Tibial nerve (tissue), 4 donors: Measurements from ENCODE around the gene SOX5. TPM values are rescaled to one million over a fixed set of nuclear protein-coding genes. Genes with fewer than 3 reads are reported as not detected.
"Not testable (repeated sequence)": the region's sequence is repeated elsewhere in the genome, so short reads cannot be mapped to it uniquely, and the experiment has no call there.

ENCODE experiments used
- DNase-seq, 2 donors: peaks; one replicate each; pipeline ENCODE4 v3.0.0-alpha.2; 2019; ENCODE audit warnings: low spot score in 2 of 2
- H3K27ac ChIP-seq, 4 donors: fragments of 200-600 bp; sonication (generic) in 3 of 4; one replicate each; pipeline ENCODE4 v1.5.1; 2017 to 2019; ENCODE audit warnings: mild to moderate bottlenecking in 1 of 4
- H3K27me3 ChIP-seq, 2 donors: fragments of 200-600 bp; sonication (generic) in 1 of 2; one replicate each; pipeline versions ENCODE4 v1.5.1 to v1.6.0; 2017 to 2019
- H3K36me3 ChIP-seq, 3 donors: fragments of 200-600 bp; sonication (generic); one replicate each; pipeline ENCODE4 v1.5.1; 2018 to 2019
- H3K4me1 ChIP-seq, 4 donors: fragments of 200-600 bp; sonication (generic) in 3 of 4; one replicate each; pipeline ENCODE4 v1.5.1; 2017 to 2019
- H3K4me3 ChIP-seq, 4 donors: fragments of 200-600 bp; sonication (generic) in 3 of 4; one replicate each; pipeline ENCODE4 v1.5.1; 2017 to 2019; ENCODE audit warnings: mild to moderate bottlenecking in 1 of 4, moderate library complexity in 1 of 4
- H3K9me3 ChIP-seq, 4 donors: fragments of 200-600 bp; sonication (generic) in 3 of 4; one replicate each; pipeline ENCODE4 v1.5.1; 2017 to 2019
- CTCF ChIP-seq, 5 experiments: fragments of 200-600 bp in 3 of 5; fragments of 450-650 bp in 2 of 5; sonication (generic) in 3 of 5; IDR thresholded peaks; one replicate each; pipeline ENCODE4 v1.5.1; 2016 to 2019; ENCODE audit warnings: antibody characterized with exemption in 5 of 5, mild to moderate bottlenecking in 3 of 5, moderate library complexity in 2 of 5
- EP300 ChIP-seq, 2 donors: sonication (generic); formaldehyde crosslinking; IDR thresholded peaks; one replicate each; pipeline ENCODE4 v1.6.1; 2017; ENCODE audit warnings: antibody characterized with exemption in 2 of 2, mild to moderate bottlenecking in 1 of 2
- POLR2A ChIP-seq, 2 donors: fragments of 450-650 bp; IDR thresholded peaks; one replicate each; pipeline ENCODE4 v1.6.1; 2017; ENCODE audit warnings: antibody characterized with exemption in 2 of 2, mild to moderate bottlenecking in 2 of 2, moderate library complexity in 2 of 2
- WGBS, 2 donors: methylation state at CpG; one replicate each; pipeline ENCODE4 v1.1.5; 2018; 5-methylcytosine and 5-hydroxymethylcytosine counted together
- total RNA-seq, 4 donors: library from RNA; depleted of rRNA; stranded (reverse); fragments of >200 nt; gene quantifications; one replicate each; pipeline ENCODE4 v1.1.0, GENCODE V29; 2016

Gene SOX5
- total RNA-seq, 4 donors from 2014 or later = 24.0 to 53.8 (median 38.6) TPM

GRCh38 chr12:23729359-23729758 lies 220.1 kb downstream of the SOX5 start:
- TF ChIP-seq EP300 (IDR thresholded peaks at IDR 0.05) = no peak
- no peak for TF ChIP-seq POLR2A (IDR thresholded peaks at IDR 0.05)
- no peak for TF ChIP-seq CTCF (IDR thresholded peaks at IDR 0.05)
- Histone ChIP-seq H3K27me3 (no peaks in the 10 kb centered on the region), H3K27ac (no peak overlapping the region), H3K4me1 (peaks cover 0 to 8% (median 0%) of the 10 kb centered on the region in 4 donors), H3K9me3 (no peaks in the 10 kb centered on the region), H3K36me3 (peaks cover 0 to 10% (median 0%) of the 10 kb centered on the region in 3 donors), H3K4me3 (no peak overlapping the region)
- no peak for DNase-seq

- no peak for DNase-seq
- Histone ChIP-seq H3K4me1 (peaks cover 0 to 8% (median 0%) of the 10 kb centered on the region in 4 donors), H3K27ac (no peak overlapping the region), H3K36me3 (peaks cover 0 to 5% (median 0%) of the 10 kb centered on the region in 3 donors), H3K9me3 (no peaks in the 10 kb centered on the region), H3K4me3 (no peak overlapping the region), H3K27me3 (no peaks in the 10 kb centered on the region)
- no peak for TF ChIP-seq EP300 (IDR thresholded peaks at IDR 0.05)
- no peak for TF ChIP-seq CTCF (IDR thresholded peaks at IDR 0.05)
- no peak for TF ChIP-seq POLR2A (IDR thresholded peaks at IDR 0.05)
- WGBS, 2 donors = 88 to 89% methylated on average over 2 of the region's 2 CpGs
These were observed 222.8 kb downstream of the SOX5 start for GRCh38 chr12:23726646-23727045.

GRCh38 chr12:23722655-23723054 lies 226.8 kb downstream of the SOX5 start:
- no peaks in the 10 kb centered on the region for H3K9me3 ChIP-seq
- no peaks in the 10 kb centered on the region for H3K27me3 ChIP-seq
- H3K4me1 ChIP-seq = peaks cover 0 to 13% (median 0%) of the 10 kb centered on the region in 4 donors
- H3K4me3 ChIP-seq = no peak overlapping the region
- H3K27ac ChIP-seq = no peak overlapping the region
- no peaks in the 10 kb centered on the region for H3K36me3 ChIP-seq
- TF ChIP-seq POLR2A (IDR thresholded peaks at IDR 0.05) = no peak
- TF ChIP-seq EP300 (IDR thresholded peaks at IDR 0.05) = no peak
- DNase-seq = no peak
- WGBS, 2 donors = 72 to 73% methylated on average over 7 of the region's 7 CpGs

GRCh38 chr12:23721268-23721667 lies 228.2 kb downstream of the SOX5 start:
- no peak for TF ChIP-seq POLR2A (IDR thresholded peaks at IDR 0.05)
- no peak for TF ChIP-seq EP300 (IDR thresholded peaks at IDR 0.05)
- TF ChIP-seq CTCF (IDR thresholded peaks at IDR 0.05) = no peak
- WGBS, 2 donors = 94 to 99% methylated on average over 8 of the region's 8 CpGs
- no peaks in the 10 kb centered on the region for H3K9me3 ChIP-seq
- no peaks in the 10 kb centered on the region for H3K27me3 ChIP-seq
- no peak overlapping the region for H3K27ac ChIP-seq
- no peak overlapping the region for H3K4me3 ChIP-seq
- peaks cover 0 to 21% (median 0%) of the 10 kb centered on the region in 4 donors for H3K4me1 ChIP-seq
- no peak for DNase-seq
- H3K36me3 ChIP-seq = no peaks in the 10 kb centered on the region

- Histone ChIP-seq H3K4me3 (no peak overlapping the region), H3K27me3 (no peaks in the 10 kb centered on the region), H3K4me1 (peaks cover 0 to 21% (median 0%) of the 10 kb centered on the region in 4 donors), H3K9me3 (no peaks in the 10 kb centered on the region), H3K36me3 (no peaks in the 10 kb centered on the region), H3K27ac (no peak overlapping the region)
- no peak for TF ChIP-seq CTCF (IDR thresholded peaks at IDR 0.05)
- no peak for TF ChIP-seq EP300 (IDR thresholded peaks at IDR 0.05)
- no peak for TF ChIP-seq POLR2A (IDR thresholded peaks at IDR 0.05)
- DNase-seq = no peak
- WGBS, 2 donors = 92% methylated on average over 2 of the region's 2 CpGs
These were observed 230.0 kb downstream of the SOX5 start for GRCh38 chr12:23719493-23719892.

- 90 to 91% methylated on average over 4 of the region's 4 CpGs for WGBS, 2 donors
These were observed 239.1 kb downstream of the SOX5 start for GRCh38 chr12:23710361-23710760.

More at GRCh38 chr12:23710361-23710760, 239.1 kb downstream of the SOX5 start:
- H3K36me3 ChIP-seq, H3K4me3 ChIP-seq, H3K27ac ChIP-seq, H3K9me3 ChIP-seq, H3K4me1 ChIP-seq, DNase-seq, H3K27me3 ChIP-seq: not testable (repeated sequence)
